DMS153 (cell line): ENCODE results near the gene FRMD4A.

Source experiments
- DNase-seq: peaks from one replicate; lab custom pipeline; 2025; lab: John Stamatoyannopoulos, UW

Gene FRMD4A

DNA sequence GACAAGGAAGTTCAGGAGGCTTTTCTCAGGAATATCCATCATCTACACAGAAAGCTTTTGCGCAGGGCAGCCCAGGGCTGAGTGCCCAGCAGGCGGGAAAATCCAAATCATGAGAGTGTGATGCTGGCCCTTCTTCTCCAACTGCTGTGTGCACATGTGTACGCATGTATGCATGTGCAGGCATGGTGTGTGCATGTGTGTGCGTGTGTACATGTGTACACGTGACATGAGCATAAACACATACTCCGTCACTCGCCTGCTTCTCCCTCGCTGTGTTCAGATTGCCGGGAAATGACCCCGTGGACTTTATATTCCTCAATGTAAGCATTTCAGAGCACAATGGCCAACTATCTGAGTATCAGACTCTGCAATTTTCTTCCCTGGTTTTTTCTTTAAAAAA is 658.8 kb downstream of the FRMD4A start:
- DNase-seq: no peak

DNA sequence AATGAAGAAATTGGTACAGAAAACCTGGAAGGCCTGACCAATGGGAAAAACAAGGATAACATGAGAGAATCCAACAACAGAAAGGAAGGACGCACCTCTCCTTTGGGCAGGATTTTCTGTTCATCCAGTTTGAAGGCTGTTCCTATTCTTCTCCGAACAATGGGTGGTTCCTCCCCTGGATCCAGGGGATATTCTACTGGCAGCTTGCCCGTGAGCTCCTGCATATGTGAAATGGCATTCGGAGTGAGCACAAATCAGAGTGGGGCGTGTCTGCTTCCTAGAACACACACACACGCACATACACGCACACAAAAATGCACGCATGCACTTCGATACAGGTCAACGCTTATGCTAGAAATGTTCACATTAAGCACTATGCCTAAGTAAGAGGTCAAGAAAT is 660.4 kb downstream of the FRMD4A start:
- no peak for DNase-seq

- DNase-seq: no peak
These were observed 660.8 kb downstream of the FRMD4A start for GRCh38 chr10:13669901-13670300.

GRCh38 chr10:13669182-13669855 is 661.4 kb downstream of the FRMD4A start:
- no peak for DNase-seq

- no peak for DNase-seq
These were observed 662.6 kb downstream of the FRMD4A start for GRCh38 chr10:13668126-13668525.

- no peak for DNase-seq
These were observed 665.0 kb downstream of the FRMD4A start for GRCh38 chr10:13665516-13666262.

DNA sequence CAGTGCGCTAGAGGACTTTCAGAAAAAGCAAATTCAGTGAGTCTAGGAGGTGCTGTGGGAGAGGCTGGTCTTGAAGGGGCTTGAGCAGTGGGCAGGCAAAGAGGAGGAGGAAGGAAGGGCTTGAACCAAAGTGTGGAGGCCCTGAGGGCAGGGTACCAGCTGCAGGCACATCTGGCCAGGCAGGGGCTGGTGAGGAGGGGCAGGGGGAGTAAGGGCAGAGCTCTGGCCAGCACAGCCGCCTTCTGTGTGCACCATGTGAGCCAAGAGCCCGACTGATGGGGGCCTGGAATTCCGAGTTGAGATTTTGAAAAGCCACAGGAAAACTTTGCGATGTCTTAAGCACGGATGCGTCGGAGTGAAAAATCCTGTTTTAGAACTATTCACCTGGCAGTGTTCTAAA is 669.5 kb downstream of the FRMD4A start:
- no peak for DNase-seq

DNA sequence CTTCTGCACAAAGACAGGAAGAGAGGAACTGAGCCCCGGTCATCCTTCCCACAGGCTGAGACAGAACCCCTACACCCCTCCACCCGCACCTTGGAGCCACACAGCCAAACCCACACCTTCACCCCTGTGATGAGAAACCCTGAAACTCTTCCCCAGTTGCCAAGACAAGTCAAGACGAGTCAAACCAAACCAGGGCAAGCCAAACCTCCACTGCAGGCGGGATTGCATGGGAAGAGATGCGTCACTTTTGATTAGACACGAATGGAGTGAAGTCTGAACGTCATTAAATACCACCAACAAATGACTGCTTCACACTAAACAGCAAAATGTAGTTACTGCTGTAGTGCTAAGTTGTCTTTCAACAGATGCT is 670.2 kb downstream of the FRMD4A start:
- no peak for DNase-seq

GRCh38 chr10:13659887-13660550 is 670.7 kb downstream of the FRMD4A start:
- DNase-seq: no peak

DNA sequence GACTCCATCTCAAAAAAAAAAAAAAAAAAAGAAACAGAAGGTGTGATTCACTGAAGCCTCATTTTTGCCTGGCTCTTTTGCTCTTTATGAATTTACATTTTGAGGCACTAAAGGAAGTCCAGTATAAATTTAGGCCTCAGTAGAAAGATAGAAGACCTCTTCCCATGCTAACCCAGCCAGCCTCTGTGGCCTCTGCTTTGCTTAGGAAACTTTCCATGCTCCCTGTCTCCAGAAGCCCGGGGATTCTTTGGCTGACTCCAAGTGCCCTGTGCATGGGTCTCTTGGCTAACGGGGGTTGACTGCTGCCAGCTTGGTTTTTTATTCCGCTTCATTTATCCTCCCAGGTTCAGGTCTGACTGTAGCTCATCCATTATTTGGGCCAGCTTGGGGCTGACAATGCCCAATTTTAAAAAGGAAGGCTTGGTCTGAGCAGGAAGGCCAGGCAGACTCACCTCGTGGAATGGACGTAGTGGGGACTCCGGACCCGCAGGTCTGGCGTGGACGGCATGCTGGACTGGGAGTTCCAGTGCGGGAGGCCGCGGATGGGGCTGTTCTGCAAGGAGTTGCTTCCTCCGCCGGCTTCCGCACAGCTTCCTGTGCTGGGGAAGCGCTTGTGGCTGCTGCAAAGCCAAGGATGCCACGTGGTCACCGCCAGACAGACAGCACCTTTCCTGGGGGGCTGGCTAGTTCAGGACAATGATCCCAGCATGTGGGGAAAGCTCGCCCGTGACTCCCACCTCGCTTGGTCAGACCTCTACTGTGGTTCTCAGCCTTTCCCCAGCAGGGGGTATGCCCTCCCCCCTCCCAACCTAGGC is 671.6 kb downstream of the FRMD4A start:
- no peak for DNase-seq

DNA sequence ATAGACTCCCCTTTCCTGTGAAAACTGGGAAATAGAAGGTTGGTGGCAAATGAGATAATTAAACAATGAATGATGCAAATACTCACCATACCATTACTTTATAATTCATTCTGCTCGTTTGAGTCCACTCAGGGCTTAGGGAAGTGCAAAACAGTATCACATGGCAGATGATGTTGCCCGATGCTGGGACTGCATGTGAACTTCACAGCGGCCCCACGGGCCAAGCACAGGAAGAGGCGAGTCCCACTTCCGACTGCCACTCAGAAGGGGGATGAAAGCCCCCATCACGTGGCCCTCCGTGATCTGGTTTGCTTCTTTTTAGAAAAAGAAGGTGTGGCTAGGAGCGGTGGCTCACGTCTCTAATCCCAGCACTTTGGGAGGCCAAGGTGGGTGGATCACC is 672.5 kb downstream of the FRMD4A start:
- no peak for DNase-seq

DNA sequence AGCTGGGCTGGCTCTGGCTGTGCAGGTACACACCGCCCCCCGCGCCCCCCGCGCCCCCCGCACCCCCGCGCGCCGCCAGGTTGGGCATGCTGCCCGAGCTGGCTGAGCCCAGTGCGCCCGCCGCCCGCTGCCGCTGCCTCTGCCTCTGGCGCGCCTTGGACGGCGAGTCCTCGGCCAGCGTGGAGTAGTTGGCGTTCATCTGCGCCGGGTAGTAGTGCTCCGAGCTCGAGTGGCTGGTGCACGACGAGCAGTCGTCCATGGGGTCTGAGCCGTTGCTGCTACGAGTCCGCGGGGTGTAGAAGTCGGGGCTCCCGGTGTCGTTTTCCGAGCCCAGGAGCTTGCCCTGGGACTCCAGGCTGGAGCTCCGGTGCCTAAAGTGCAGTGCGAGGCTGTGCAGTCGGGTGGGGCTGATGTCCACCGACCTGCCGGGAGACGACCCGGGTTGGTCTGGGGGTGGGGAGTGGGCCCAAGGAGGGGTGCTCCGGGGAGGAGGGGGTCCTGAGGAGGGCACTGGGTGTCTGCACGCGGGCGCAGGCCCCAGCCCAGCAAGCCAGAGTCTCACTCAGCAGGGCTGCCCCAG is 673.5 kb downstream of the FRMD4A start:
- no peak for DNase-seq

DNA sequence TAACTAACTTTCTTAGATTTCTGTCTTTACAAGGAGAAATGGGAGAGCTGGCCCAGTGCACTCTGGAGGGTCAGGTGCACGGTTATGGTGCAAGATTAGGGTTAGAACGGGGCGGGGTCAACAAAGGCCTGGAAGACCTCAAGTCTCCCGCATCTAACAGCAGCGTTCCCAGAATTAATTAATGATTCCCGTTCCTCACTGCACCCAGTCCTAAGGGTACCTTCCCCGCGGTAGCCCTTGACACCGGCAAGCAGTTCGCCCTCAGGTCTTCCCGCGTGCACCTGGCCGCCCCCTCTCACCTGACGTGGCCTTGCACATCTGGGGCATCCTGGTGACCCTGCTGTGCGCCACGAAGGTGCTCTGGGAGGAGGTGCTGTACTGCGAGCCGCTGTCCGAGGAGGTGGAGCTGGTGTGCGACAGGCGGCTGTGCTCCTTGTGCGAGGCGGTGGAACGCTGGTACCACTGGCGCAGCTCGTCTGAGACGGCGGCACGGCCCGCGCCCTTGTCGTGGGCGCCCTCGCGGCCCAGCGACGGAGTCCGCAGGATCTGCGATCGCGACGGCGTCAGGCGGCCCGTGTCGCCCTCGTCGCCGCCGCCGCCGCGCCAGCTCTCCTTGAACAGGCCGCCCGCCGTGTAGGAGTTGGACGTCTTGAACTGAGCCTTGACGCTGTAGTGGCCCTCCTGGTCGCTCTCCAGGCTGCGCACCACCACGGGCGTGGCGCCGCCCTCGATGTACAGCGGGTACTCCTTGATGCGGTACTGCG is 674.2 kb downstream of the FRMD4A start:
- DNase-seq: no peak

- no peak for DNase-seq
These were observed 675.9 kb downstream of the FRMD4A start for GRCh38 chr10:13654846-13655245.

DNA sequence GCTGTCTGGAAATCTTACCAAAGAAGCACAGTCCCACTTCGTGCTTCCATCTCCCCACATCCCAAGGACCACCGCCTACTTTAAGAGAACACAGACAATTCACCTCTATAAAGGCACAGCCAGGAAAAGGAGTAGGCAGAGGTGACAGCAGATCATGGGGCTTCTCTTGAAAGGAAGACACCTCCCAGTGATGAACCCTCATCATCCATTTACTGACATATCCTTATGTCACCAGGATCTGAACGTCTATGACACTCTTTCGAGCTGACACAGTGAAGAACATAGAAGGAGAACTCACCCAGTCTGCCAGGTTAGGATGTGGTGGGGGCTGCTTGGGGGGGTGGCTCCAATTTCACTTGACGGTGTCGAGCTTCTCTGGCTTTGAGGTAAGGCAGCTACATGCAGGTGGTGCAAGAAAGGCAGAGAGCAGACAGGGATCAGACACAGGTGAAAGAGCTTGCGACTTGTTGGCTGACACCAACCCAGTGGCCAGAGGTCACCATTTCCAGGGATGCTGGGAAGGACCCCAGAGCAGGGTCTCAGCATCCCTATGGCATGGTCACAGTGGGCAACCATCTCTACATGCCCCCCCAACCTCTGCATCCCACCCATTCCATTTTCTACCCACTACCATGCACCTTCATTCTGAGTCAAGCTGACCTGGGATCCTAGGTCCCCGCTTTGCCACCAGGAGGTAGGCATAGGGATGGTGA is 676.5 kb downstream of the FRMD4A start:
- DNase-seq: no peak

DNA sequence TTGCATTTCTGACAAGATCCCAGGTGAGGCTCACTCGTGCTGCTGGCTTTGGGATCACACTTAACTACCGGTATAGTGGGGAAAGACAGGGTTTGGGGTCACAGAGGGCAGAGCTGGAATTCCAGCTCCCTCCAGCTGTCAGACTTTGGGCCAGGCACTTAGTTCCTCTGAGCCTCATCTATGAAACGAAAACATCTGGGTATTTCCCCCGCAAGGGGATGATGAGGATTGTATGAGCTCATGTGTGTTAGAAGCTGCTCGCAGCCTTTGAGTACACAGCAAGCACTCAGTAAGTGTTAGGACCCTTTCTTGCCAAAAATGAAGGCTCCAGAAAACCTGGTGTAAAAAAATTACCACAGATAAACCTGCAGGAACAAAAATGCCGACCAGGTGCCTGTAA is 677.9 kb downstream of the FRMD4A start:
- no peak for DNase-seq

GRCh38 chr10:13651969-13652720 is 678.6 kb downstream of the FRMD4A start:
- no peak for DNase-seq

GRCh38 chr10:13650961-13651360 is 679.8 kb downstream of the FRMD4A start:
- no peak for DNase-seq

GRCh38 chr10:13649844-13650520 is 680.7 kb downstream of the FRMD4A start:
- no peak for DNase-seq
